DND-41 (cell line): Measurements from ENCODE around the gene CRYGS.

Experiments used
- ATAC-seq: fragments of 200-7000 bp; cut with Tn5 transposase; 3 replicates; pipeline ENCODE4 v1.9.1; 2021; ENCODE audit warnings: low read depth; ENCODE audit not compliant: insufficient read depth
- DNase-seq: peaks from one replicate; pipeline ENCODE4 v3.0.0-alpha.2; 2020
- H2AFZ ChIP-seq: 2 replicates; pipeline ENCODE4 v1.6.0; 2012; ENCODE audit warnings: low read depth, low read length
- H3K27ac ChIP-seq: 2 replicates; pipeline ENCODE4 v1.5.1; 2012; ENCODE audit warnings: low read length, inconsistent platforms
- H3K27me3 ChIP-seq: fragments of 200-600 bp; sonication (generic); 2 replicates; pipeline ENCODE4 v1.6.0; 2012; ENCODE audit warnings: low read length, mild to moderate bottlenecking, inconsistent platforms; ENCODE audit not compliant: insufficient read depth, poor library complexity
- H3K36me3 ChIP-seq: 2 replicates; pipeline ENCODE4 v1.5.1; 2012; ENCODE audit warnings: low read length, inconsistent platforms; ENCODE audit not compliant: insufficient read depth
- H3K4me1 ChIP-seq: 2 replicates; pipeline ENCODE4 v1.5.1; 2012; ENCODE audit warnings: mild to moderate bottlenecking, low read length; ENCODE audit not compliant: insufficient read depth
- H3K4me2 ChIP-seq: 2 replicates; pipeline ENCODE4 v1.6.0; 2012; ENCODE audit warnings: mild to moderate bottlenecking, moderate library complexity, low read length, inconsistent platforms; ENCODE audit not compliant: insufficient read depth
- H3K4me3 ChIP-seq, 2 experiments: fragments of 200-600 bp in 1 of 2; shearing (Covaris generic) in 1 of 2; 2 replicates each; pipeline ENCODE4 v1.5.1; 2012 to 2016; ENCODE audit warnings: inconsistent platforms in 2 of 2, low read length in 2 of 2, mild to moderate bottlenecking in 2 of 2, low read depth in 1 of 2, moderate library complexity in 1 of 2
- H3K79me2 ChIP-seq: 2 replicates; pipeline ENCODE4 v1.6.0; 2012; ENCODE audit warnings: low read length, inconsistent platforms; ENCODE audit not compliant: insufficient read depth
- H3K9ac ChIP-seq: 2 replicates; pipeline ENCODE4 v1.6.0; 2012; ENCODE audit warnings: low read depth, mild to moderate bottlenecking, inconsistent platforms, low read length, moderate library complexity
- H3K9me3 ChIP-seq: 2 replicates; pipeline ENCODE4 v1.5.1; 2012; ENCODE audit warnings: low read length, moderate library complexity, mild to moderate bottlenecking, inconsistent platforms; ENCODE audit not compliant: insufficient read depth, severe bottlenecking
- H4K20me1 ChIP-seq: 2 replicates; pipeline ENCODE4 v1.6.0; 2012; ENCODE audit warnings: low read length; ENCODE audit not compliant: insufficient read depth
- CTCF ChIP-seq: IDR thresholded peaks from 2 replicates; pipeline ENCODE4 v1.5.1; 2012; ENCODE audit warnings: borderline replicate concordance, low read length, moderate library complexity, mild to moderate bottlenecking; ENCODE audit not compliant: poor library complexity, severe bottlenecking; ENCODE audit errors: extremely low read depth
- EZH2 ChIP-seq: IDR thresholded peaks from 3 replicates; pipeline ENCODE4 v1.6.1; 2012; ENCODE audit warnings: borderline replicate concordance, low read depth, mild to moderate bottlenecking, moderate library complexity, low read length, inconsistent platforms; ENCODE audit not compliant: severe bottlenecking

The CRYGS gene

GRCh38 chr3:186509423-186509822 is 34.8 kb downstream of the CRYGS start:
- Histone ChIP-seq H3K4me2 (no peak overlapping the region), H3K9me3 (no peaks in the 10 kb centered on the region), H3K4me1 (no peaks in the 10 kb centered on the region), H3K27me3 (peaks cover 3% of the 10 kb centered on the region), H3K79me2 (no peaks in the 10 kb centered on the region), H4K20me1 (no peaks in the 10 kb centered on the region), H3K9ac (no peak overlapping the region), H3K27ac (no peak overlapping the region), H2AFZ (no peak overlapping the region), H3K4me3 (no peak overlapping the region), H3K36me3 (no peaks in the 10 kb centered on the region)
- no peak for ATAC-seq
- TF ChIP-seq CTCF (no peak), EZH2 (no peak)
- DNase-seq = no peak

- Histone ChIP-seq H3K79me2 (no peaks in the 10 kb centered on the region), H3K4me2 (no peak overlapping the region), H3K27ac (no peak overlapping the region), H3K4me3 (no peak overlapping the region), H3K9me3 (no peaks in the 10 kb centered on the region), H3K9ac (no peak overlapping the region), H2AFZ (no peak overlapping the region), H3K27me3 (peaks cover 10% of the 10 kb centered on the region), H3K4me1 (no peaks in the 10 kb centered on the region), H3K36me3 (no peaks in the 10 kb centered on the region), H4K20me1 (no peaks in the 10 kb centered on the region)
- ATAC-seq = no peak
- DNase-seq = no peak
- TF ChIP-seq CTCF = no peak
- TF ChIP-seq EZH2 = no peak
These were observed 37.3 kb downstream of the CRYGS start for GRCh38 chr3:186506857-186507256.

- no peak overlapping the region for H3K4me3 ChIP-seq
- no peaks in the 10 kb centered on the region for H3K9me3 ChIP-seq
- no peak overlapping the region for H3K9ac ChIP-seq
- H2AFZ ChIP-seq = no peak overlapping the region
- TF ChIP-seq CTCF (no peak), EZH2 (no peak)
- no peak overlapping the region for H3K4me2 ChIP-seq
- H3K4me1 ChIP-seq = no peaks in the 10 kb centered on the region
- DNase-seq (no peak), ATAC-seq (no peak)
- H3K79me2 ChIP-seq = no peaks in the 10 kb centered on the region
- H3K27me3 ChIP-seq = peaks cover 10% of the 10 kb centered on the region
- no peaks in the 10 kb centered on the region for H3K36me3 ChIP-seq
- H3K27ac ChIP-seq = no peak overlapping the region
- no peaks in the 10 kb centered on the region for H4K20me1 ChIP-seq
These were observed 37.9 kb downstream of the CRYGS start for GRCh38 chr3:186506191-186506739.
